CD14-positive monocyte (primary cell): ENCODE data around the gene CTNNBL1. TPM values are rescaled to one million over a fixed set of nuclear protein-coding genes. Genes with fewer than 3 reads are reported as not detected.

ENCODE experiments used
- DNase-seq, 3 donors: peaks; one replicate each; pipeline ENCODE4 v3.0.0-alpha.2; 2011 to 2022
- H2AFZ ChIP-seq: 2 replicates; pipeline ENCODE4 v1.6.0; 2012; ENCODE audit warnings: mild to moderate bottlenecking, low read depth, low read length, inconsistent platforms; ENCODE audit not compliant: insufficient read depth, poor library complexity, severe bottlenecking
- H3K27ac ChIP-seq, 2 donors: 1 replicate in 1 of 2; 2 replicates in 1 of 2; pipeline ENCODE4 v1.5.1; 2012 to 2013; ENCODE audit warnings: low read length in 2 of 2, control low read depth in 1 of 2, inconsistent platforms in 1 of 2, low read depth in 1 of 2, mild to moderate bottlenecking in 1 of 2
- H3K27me3 ChIP-seq, 2 donors: one replicate each; pipeline versions ENCODE4 v1.6.0 to v1.6.1; 2011 to 2013; ENCODE audit warnings: low read length in 2 of 2; ENCODE audit not compliant: control insufficient read depth in 2 of 2, insufficient read depth in 2 of 2
- H3K36me3 ChIP-seq, 2 donors: replicated peaks in 1 of 2; 1 replicate in 1 of 2; 2 replicates in 1 of 2; pipeline versions ENCODE4 v1.5.1 to v1.6.1; 2012 to 2013; ENCODE audit warnings: low read length in 2 of 2, control low read depth in 1 of 2, inconsistent platforms in 1 of 2, mild to moderate bottlenecking in 1 of 2; ENCODE audit not compliant: insufficient read depth in 2 of 2, control insufficient read depth in 1 of 2
- H3K4me1 ChIP-seq, 2 donors: 1 replicate in 1 of 2; 2 replicates in 1 of 2; pipeline versions ENCODE4 v1.5.1 to v1.6.1; 2012 to 2013; ENCODE audit warnings: low read length in 2 of 2, control low read depth in 1 of 2, inconsistent platforms in 1 of 2, mild to moderate bottlenecking in 1 of 2, moderate library complexity in 1 of 2; ENCODE audit not compliant: insufficient read depth in 2 of 2, control insufficient read depth in 1 of 2
- H3K4me2 ChIP-seq: replicated peaks from 2 replicates; pipeline ENCODE3; 2012; ENCODE audit warnings: low read length, moderate library complexity, mild to moderate bottlenecking; ENCODE audit not compliant: poor library complexity, severe bottlenecking; ENCODE audit errors: extremely low read depth
- H3K4me3 ChIP-seq, 3 experiments: fragments of 200-600 bp in 1 of 3; sonication (generic) in 1 of 3; replicated peaks in 1 of 3; 1 replicate in 2 of 3; 2 replicates in 1 of 3; pipeline ENCODE4 v1.5.1; 2011 to 2013; ENCODE audit warnings: low read length in 3 of 3, mild to moderate bottlenecking in 3 of 3, control low read depth in 2 of 3, low read depth in 2 of 3, inconsistent platforms in 1 of 3, moderate library complexity in 1 of 3
- H3K79me2 ChIP-seq: 2 replicates; pipeline ENCODE4 v1.6.0; 2012; ENCODE audit warnings: mild to moderate bottlenecking, control low read depth, inconsistent platforms, low read length, moderate library complexity; ENCODE audit not compliant: insufficient read depth
- H3K9ac ChIP-seq: 2 replicates; pipeline ENCODE4 v1.6.0; 2017; ENCODE audit warnings: low read length, mild to moderate bottlenecking; ENCODE audit not compliant: insufficient read depth, poor library complexity, severe bottlenecking
- H3K9me3 ChIP-seq, 2 donors: replicated peaks in 1 of 2; 1 replicate in 1 of 2; 2 replicates in 1 of 2; pipeline versions ENCODE4 v1.5.1 to v1.6.1; 2012 to 2013; ENCODE audit warnings: low read length in 2 of 2, control low read depth in 1 of 2; ENCODE audit not compliant: control insufficient read depth in 1 of 2, insufficient read depth in 1 of 2
- H4K20me1 ChIP-seq: 2 replicates; pipeline ENCODE4 v1.6.0; 2012; ENCODE audit warnings: mild to moderate bottlenecking, low read length, control low read depth, moderate library complexity; ENCODE audit not compliant: insufficient read depth
- H3K27ac Mint-ChIP-seq, 7 donors: one replicate each; pipeline ENCODE4 v1.8.0; 2020; ENCODE audit warnings: mild to moderate bottlenecking in 7 of 7, mixed read lengths in 7 of 7, moderate library complexity in 6 of 7, inconsistent platforms in 2 of 7
- H3K27me3 Mint-ChIP-seq, 3 donors: one replicate each; pipeline ENCODE4 v1.8.0; 2021 to 2022; ENCODE audit warnings: low read depth in 3 of 3, mild to moderate bottlenecking in 3 of 3, mixed read lengths in 3 of 3, moderate library complexity in 3 of 3, inconsistent platforms in 1 of 3
- H3K36me3 Mint-ChIP-seq, 2 donors: one replicate each; pipeline ENCODE4 v1.8.0; 2020; ENCODE audit warnings: mixed read lengths in 2 of 2, inconsistent platforms in 1 of 2, mild to moderate bottlenecking in 1 of 2
- H3K4me1 Mint-ChIP-seq: one replicate; pipeline ENCODE4 v1.8.0; 2020; ENCODE audit warnings: mild to moderate bottlenecking, mixed read lengths
- H3K4me3 Mint-ChIP-seq, 2 donors: one replicate each; pipeline ENCODE4 v1.8.0; 2020; ENCODE audit warnings: mild to moderate bottlenecking in 2 of 2, mixed read lengths in 2 of 2, moderate library complexity in 1 of 2
- H3K9me3 Mint-ChIP-seq, 7 donors: one replicate each; pipeline ENCODE4 v1.8.0; 2020 to 2022; ENCODE audit warnings: mixed read lengths in 7 of 7, mild to moderate bottlenecking in 6 of 7, moderate library complexity in 6 of 7, inconsistent platforms in 2 of 7
- CTCF ChIP-seq: fragments of 200-600 bp; IDR thresholded peaks from one replicate; pipeline ENCODE4 v1.8.0; 2022; ENCODE audit warnings: antibody characterized with exemption, mild to moderate bottlenecking
- WGBS: methylation state at CpG from one replicate; pipeline ENCODE4 v1.1.5; 2013; ENCODE audit warnings: missing lambda C conversion rate; ENCODE audit not compliant: insufficient coverage; 5-methylcytosine and 5-hydroxymethylcytosine counted together
- intact Hi-C, 2 donors: fragments of 100-400 bp; cut with micrococcal nuclease; formaldehyde crosslinking; loops; one replicate each; pipeline versions ENCODE4 v1.15.0 to v1.15.1; 2023
- polyA plus RNA-seq, 3 donors: library from polyadenylated mRNA; depleted of rRNA in 1 of 3; unstranded in 2 of 3; stranded (reverse) in 1 of 3; fragments of 300-500 nt in 2 of 3; fragments of >200 nt in 1 of 3; fragmentation: Illumina TruSeq in 2 of 3; gene quantifications; 1 replicate in 2 of 3; 2 replicates in 1 of 3; pipeline ENCODE4 v1.2.3, GENCODE V29; 2012 to 2021

Gene CTNNBL1
- polyA plus RNA-seq, 3 donors = 35.5 to 83.2 (median 77.3) TPM

- peak overlapping the region; percentile 75 for H2AFZ ChIP-seq
- no peaks in the 10 kb centered on the region for H4K20me1 ChIP-seq
- intact Hi-C loops = no loop called here
- H3K4me1 Mint-ChIP-seq = peaks cover 4% of the 10 kb centered on the region
- H3K4me3 ChIP-seq = no peak overlapping the region
- peaks cover 2 to 4% (median 3%) of the 10 kb centered on the region in 3 donors for H3K27me3 Mint-ChIP-seq
- 9% methylated on average over 7 of the region's 9 CpGs for whole genome bisulfite sequencing
- no peaks in the 10 kb centered on the region for H3K27me3 ChIP-seq
- no peaks in the 10 kb centered on the region for H3K36me3 Mint-ChIP-seq
- no peak for TF ChIP-seq CTCF
- H3K9me3 ChIP-seq = no peaks in the 10 kb centered on the region
- DNase-seq = no peak
- H3K4me1 ChIP-seq = no peaks in the 10 kb centered on the region
- no peak overlapping the region for H3K27ac ChIP-seq
- H3K27ac Mint-ChIP-seq = no peak overlapping the region
- H3K36me3 ChIP-seq = no peaks in the 10 kb centered on the region
- H3K4me3 Mint-ChIP-seq = no peak overlapping the region
- H3K9ac ChIP-seq = no peak overlapping the region
- H3K4me2 ChIP-seq = peak overlapping the region; percentile 3
- H3K9me3 Mint-ChIP-seq = peaks cover 0 to 2% (median 0%) of the 10 kb centered on the region in 7 donors
- no peaks in the 10 kb centered on the region for H3K79me2 ChIP-seq
Observed at GRCh38 chr20:37892001-37892400, 198.2 kb downstream of the CTNNBL1 start.

- intact Hi-C loops = no loop called here
- Mint-ChIP-seq H3K9me3 (peaks cover 0 to 2% (median 0%) of the 10 kb centered on the region in 7 donors), H3K4me3 (no peak overlapping the region), H3K27me3 (peaks cover 0 to 8% (median 5%) of the 10 kb centered on the region in 3 donors), H3K36me3 (no peaks in the 10 kb centered on the region), H3K4me1 (peaks cover 4% of the 10 kb centered on the region), H3K27ac (no peak overlapping the region)
- H3K79me2 ChIP-seq = no peaks in the 10 kb centered on the region
- H3K4me3 ChIP-seq = no peak overlapping the region
- DNase-seq = no peak
- H3K4me1 ChIP-seq = no peaks in the 10 kb centered on the region
- H3K4me2 ChIP-seq = no peak overlapping the region
- H4K20me1 ChIP-seq = no peaks in the 10 kb centered on the region
- H3K9me3 ChIP-seq = no peaks in the 10 kb centered on the region
- H3K9ac ChIP-seq = no peak overlapping the region
- no peak for TF ChIP-seq CTCF
- H3K36me3 ChIP-seq = no peaks in the 10 kb centered on the region
- 88% methylated on average over 2 of the region's 5 CpGs for WGBS
- no peaks in the 10 kb centered on the region for H3K27me3 ChIP-seq
- no peak overlapping the region for H3K27ac ChIP-seq
- H2AFZ ChIP-seq = no peak overlapping the region
Observed at GRCh38 chr20:37893566-37894241, 199.9 kb downstream of the CTNNBL1 start.
